GM12892 (cell line): Measurements from ENCODE around the gene OGFOD2.

Source experiments
- POLR2A ChIP-seq: IDR thresholded peaks from 2 replicates; pipeline ENCODE4 v1.6.1; 2011; ENCODE audit warnings: low read depth, low read length, control low read depth
- POLR2AphosphoS5 ChIP-seq: IDR thresholded peaks from 2 replicates; pipeline ENCODE4 v1.6.1; 2011; ENCODE audit warnings: low read depth, low read length, control low read depth
- TAF1 ChIP-seq: IDR thresholded peaks from 2 replicates; pipeline ENCODE4 v1.6.1; 2011; ENCODE audit warnings: low read depth, mild to moderate bottlenecking, control low read depth, low read length, borderline replicate concordance

GRCh38 chr12:123006977-123007376 is 31.9 kb downstream of the OGFOD2 start:
- no peak for TF ChIP-seq TAF1
- TF ChIP-seq POLR2A, result no peak
- TF ChIP-seq POLR2AphosphoS5, result no peak
